T1000 (cell line): ENCODE results near the gene MORC2.

Experiments
- DNase-seq: peaks from one replicate; lab custom pipeline; 2025; ENCODE audit warnings: mixed read lengths; lab: John Stamatoyannopoulos, UW

The MORC2 gene

GRCh38 chr22:30887453-30887852 is 81.1 kb downstream of the MORC2 start:
- DNase-seq, result no peak

GRCh38 chr22:30885591-30885990 is 83.0 kb downstream of the MORC2 start:
- DNase-seq, result no peak

GRCh38 chr22:30885001-30885366 is 83.6 kb downstream of the MORC2 start:
- no peak for DNase-seq

- no peak for DNase-seq
Measured at GRCh38 chr22:30884211-30885000, 84.2 kb downstream of the MORC2 start.

- no peak for DNase-seq
Measured at GRCh38 chr22:30883586-30884145, 84.9 kb downstream of the MORC2 start.

- no peak for DNase-seq
Measured at GRCh38 chr22:30882974-30883533, 85.5 kb downstream of the MORC2 start.

- DNase-seq, result no peak
Measured at GRCh38 chr22:30882184-30882717, 86.3 kb downstream of the MORC2 start.

GRCh38 chr22:30881361-30882183 is 87.0 kb downstream of the MORC2 start:
- no peak for DNase-seq

- no peak for DNase-seq
Measured at GRCh38 chr22:30880847-30881246, 87.7 kb downstream of the MORC2 start.

- no peak for DNase-seq
Measured at GRCh38 chr22:30880181-30880601, 88.4 kb downstream of the MORC2 start.

GRCh38 chr22:30879415-30879797 is 89.2 kb downstream of the MORC2 start:
- DNase-seq, result no peak

GRCh38 chr22:30878516-30879414 is 89.8 kb downstream of the MORC2 start:
- DNase-seq, result no peak

GRCh38 chr22:30877662-30878515 is 90.7 kb downstream of the MORC2 start:
- DNase-seq, result no peak

GRCh38 chr22:30876915-30877553 is 91.5 kb downstream of the MORC2 start:
- DNase-seq, result no peak

GRCh38 chr22:30876221-30876751 is 92.3 kb downstream of the MORC2 start:
- DNase-seq, result no peak

- no peak for DNase-seq
Measured at GRCh38 chr22:30875481-30876215, 92.9 kb downstream of the MORC2 start.
